HPDE6-E6E7 (cell line): Measurements from ENCODE around the gene EVA1A.

Source experiments
- DNase-seq: peaks from one replicate; pipeline ENCODE4 v3.0.0; 2011; ENCODE audit warnings: missing footprints; ENCODE audit errors: extremely low spot score

Gene EVA1A

DNA sequence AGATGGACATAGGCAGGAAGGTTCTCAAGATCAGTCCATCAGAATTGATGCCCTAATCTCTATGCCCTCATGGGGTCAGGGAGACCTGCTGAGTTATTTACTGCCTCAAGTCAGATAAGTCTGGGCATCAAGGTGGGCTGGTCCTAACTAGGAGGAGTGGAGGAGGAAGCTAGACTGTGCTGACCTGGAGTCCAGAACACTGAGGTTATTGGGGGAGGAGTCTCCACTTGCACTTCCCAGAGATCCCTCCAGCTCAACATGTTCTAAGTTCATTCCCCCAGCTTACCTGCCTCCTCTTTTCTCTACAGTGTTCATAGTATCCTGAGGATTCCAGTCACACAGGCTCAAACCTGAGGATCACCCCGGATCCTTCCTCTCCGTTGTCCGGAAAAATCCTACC is 19.3 kb downstream of the EVA1A start:
- no peak for DNase-seq

DNA sequence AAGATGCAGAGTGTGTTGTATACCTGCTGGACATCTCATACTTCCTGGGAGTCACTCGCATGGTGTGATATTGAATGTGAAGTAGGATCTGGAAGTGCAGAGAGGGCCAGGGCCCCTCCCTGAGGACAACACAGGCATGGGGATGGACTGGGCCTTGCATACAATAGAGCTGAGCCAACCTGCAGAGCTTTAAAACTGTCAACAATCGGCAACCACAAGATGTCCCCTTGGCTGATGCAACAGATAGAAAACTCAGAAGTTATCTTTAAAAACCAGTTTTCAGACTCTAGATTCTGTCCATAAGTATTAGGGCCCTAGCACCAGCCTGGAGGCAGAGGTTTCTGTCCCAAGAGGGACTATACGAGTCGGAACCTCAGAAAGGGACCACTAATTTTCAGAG is 19.7 kb downstream of the EVA1A start:
- DNase-seq = no peak

DNA sequence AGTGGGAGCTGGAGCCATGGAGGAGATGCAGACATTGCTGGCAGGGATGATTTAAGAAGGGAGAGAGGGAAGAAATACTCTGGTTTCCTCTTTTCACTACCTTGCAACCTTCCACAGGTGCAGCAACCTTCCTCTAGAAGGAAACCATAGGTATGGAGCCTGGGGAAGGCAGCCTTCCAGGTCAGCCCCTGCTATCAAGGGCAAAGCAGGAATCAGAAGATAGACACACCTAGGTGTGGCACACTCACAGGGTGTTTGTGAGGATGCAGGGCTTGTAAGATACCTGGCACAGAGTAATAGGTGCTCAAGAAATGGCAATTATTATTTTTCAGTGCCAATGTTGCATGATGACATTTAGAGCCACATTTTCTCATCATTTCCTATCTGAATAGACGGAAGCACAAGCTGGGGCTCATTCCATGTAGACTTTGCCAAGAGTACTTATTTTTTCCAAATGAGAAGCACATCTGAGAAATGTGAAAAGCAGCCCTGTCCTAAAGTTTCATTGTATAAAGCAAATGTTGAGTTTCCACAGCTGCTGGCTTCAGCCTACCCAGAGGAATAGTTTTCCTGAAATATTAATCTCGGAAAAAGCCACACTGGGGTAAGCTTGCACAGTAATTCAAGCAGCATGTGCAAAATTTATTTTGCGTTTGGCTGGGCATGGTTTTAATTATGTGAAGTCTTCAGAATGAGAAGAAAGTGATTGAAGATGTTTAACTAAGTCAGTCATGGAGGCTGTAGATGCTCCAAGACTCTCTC is 20.6 kb downstream of the EVA1A start:
- no peak for DNase-seq

GRCh38 chr2:75538521-75539490 is 21.9 kb downstream of the EVA1A start:
- no peak for DNase-seq

DNA sequence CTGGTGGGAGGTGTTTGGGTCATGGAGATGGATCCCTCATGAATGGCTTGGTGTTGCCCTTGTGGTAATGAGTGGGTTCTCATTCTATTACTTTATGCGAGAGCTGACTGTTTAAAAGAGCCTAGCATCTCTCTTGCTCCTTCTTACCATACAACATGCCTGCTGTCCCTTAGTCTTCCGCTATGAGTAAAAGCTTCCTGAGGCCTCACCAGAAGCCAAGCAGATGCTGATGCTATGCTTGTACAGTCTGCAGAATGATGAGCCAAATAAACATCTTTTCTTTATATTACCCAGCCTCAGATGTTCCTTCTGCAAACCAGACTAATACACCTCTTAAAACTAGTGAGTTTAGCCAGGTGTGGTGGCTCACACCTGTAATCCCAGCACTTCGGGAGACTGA is 23.1 kb downstream of the EVA1A start:
- no peak for DNase-seq

DNA sequence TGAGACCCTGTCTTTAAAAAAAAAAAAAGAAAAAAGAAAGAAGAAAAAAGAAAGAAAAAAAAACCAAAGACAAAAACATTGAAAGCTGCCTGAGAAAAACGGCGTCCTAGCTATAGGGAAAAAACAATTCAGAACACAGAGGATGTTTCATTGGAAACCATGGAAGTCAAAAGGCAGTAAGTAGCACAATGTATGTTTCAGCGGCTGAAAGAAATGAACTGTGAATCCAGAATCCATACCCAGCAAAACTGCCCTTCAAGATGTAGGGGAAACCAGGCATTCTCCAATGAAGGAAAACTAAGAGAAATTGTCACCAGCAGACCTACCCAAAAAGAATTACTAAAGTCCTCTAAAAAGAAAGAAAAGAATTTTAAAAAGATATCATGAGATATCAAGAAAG is 27.6 kb downstream of the EVA1A start:
- no peak for DNase-seq

DNA sequence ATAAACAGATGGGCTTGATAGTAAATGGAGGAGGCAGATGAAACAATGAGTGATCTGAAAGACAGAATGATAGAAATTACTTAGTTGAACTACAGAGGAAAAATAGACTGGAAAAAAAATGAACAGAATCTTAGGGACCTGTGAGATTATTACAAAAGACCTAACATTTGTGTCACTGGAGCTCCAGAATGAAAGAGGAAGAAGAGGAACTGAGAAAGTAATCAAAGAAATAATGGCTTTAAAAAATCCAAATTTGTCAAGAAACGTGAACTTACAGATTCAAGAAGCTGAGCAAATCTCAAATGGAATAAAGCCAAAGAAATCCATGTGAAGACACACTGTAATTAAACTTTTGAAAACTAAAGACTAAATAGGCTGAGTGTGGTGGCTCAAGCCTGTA is 28.3 kb downstream of the EVA1A start:
- no peak for DNase-seq

DNA sequence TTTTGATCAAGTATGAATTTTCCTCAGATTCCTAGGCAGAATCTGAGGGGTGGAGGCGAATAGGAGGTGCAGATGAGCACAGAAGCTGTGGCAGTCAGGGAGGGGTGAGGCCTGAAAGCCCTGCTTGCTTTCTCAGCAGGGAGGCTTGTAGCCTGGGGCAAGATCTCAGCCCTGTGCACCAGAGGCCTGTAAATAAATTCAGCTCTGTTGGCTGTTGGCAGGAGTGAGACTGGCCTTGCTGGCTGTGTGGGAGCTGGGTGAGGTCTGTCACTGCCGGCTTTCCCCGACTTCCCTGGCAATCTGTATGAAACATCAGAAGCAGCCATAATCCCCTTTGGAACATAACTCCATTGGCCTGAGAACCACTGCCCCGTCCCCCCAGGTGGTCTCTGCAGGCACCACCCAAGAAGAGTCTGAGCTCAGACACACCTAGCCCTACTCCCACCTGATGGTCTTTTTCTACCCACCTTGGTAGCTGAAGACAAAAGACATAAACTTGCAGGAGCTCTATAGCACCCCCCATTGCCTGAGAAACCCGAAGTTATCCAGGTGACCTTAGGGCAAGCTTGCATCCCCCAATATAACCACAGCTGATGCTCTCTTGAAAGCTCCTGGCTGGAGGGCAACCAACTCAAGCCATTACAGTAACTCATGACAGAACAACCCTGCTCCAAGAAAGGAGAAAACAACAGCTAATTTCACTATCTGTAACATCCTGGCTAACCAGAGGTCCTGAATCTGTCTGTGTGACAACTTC is 32.3 kb downstream of the EVA1A start:
- no peak for DNase-seq

DNA sequence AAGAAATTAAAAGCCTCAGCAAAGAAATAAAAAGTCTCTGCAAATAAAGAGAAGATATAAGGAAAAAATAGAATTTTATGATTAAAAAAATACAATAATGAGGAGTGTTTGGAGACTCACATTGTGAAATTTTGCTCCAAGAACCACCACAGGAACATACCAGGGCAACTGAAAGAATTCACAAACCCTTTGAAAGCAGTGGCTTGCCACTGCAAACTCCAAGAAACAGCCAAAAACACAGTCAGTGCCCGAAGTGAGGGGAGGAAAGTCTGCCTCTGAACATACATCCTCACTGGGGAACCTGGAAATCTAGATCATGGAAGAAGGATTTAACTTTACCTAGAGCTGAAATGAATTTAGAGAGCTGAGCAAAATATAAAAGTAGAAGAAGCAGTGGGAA is 33.1 kb downstream of the EVA1A start:
- DNase-seq = no peak

DNA sequence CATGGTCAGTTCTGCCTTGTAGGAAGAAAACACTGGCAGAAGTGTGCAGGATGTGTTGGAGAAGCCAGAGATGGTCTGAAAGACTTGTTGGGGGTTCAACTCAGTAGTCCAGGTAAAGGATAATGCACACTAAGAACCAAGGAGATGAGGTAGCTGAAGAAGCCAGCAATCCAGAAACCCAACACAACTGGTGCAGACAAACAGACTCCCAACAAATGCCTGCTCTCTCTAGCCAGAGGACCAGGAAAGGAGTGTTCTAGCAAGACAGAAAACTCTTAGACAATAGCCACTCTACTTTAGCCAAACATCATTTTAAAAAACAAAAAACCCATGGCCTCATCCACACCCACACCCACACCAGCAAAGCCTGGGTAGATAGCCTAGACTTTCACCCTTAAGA is 33.9 kb downstream of the EVA1A start:
- no peak for DNase-seq

DNA sequence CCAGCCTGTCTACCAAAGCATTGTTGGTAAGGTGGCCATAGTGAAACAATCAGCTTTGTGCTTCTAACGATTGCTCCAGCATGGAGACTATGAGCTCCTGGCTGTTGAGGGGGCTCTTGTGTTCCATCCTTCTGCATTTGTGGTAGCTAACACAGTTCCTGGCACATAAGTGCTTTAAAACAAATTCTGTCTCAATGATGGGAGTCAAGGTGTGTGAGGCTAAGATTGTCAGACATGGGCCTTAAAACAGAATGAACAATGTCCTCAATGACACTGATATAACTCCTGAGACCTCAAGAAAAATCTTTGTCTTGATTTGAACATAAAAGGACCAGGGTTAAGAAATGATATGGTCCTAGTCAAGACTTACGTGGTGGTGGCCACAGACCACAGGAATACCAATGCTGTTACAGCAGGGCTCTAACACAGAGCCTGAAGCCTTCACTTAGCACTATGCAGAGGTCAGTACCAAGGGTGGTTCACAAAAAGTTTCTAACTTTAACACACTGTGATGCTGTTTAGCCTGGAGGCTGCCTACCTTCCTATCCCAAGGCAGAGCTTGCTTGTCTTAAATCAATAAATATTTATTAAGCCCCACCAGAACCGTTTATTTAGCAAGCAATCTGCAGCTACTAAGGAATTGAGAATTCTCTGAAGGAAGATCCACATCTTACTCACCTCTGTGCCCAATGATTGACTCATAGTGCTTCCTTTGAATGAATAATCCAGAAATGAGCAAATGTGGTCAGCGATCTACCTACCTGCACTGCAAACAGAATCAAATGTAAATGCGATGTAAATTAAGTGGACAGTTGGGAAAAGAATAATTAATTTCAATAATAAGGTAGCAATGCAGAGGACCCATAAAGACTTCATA is 35.1 kb downstream of the EVA1A start:
- peak; percentile 72 for DNase-seq

DNA sequence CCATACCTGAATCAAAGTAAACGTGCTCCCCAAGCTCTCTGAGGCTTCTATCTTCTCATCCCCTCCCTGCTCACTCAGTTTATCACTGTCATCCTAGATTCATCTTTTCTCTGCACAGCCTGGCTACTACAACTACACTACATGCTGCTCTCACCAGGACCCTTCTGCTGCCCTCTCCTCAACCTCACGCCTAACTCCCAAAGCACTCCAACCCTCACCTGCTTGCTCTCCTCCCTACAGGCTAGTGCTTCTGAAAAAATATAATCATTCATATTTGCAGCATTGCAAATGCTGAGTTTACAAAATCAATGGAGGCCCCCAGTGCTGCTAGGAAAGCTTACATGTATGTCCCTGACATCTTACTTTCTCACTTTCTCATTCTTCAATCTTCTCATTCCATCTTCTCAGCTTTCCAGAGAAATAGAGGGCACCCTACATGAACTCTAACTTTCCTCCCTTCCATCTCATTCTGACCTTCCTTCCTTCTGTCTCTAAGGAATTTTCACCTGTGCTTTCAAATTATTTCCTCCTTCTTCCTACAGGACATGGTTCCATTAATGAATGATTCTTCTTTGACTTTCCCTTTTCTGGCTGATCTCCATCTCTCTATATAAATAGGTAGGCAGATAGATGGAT is 36.3 kb downstream of the EVA1A start:
- DNase-seq = no peak

- peak; percentile 78 for DNase-seq
Observed at GRCh38 chr2:75523313-75524275, 37.1 kb downstream of the EVA1A start.

DNA sequence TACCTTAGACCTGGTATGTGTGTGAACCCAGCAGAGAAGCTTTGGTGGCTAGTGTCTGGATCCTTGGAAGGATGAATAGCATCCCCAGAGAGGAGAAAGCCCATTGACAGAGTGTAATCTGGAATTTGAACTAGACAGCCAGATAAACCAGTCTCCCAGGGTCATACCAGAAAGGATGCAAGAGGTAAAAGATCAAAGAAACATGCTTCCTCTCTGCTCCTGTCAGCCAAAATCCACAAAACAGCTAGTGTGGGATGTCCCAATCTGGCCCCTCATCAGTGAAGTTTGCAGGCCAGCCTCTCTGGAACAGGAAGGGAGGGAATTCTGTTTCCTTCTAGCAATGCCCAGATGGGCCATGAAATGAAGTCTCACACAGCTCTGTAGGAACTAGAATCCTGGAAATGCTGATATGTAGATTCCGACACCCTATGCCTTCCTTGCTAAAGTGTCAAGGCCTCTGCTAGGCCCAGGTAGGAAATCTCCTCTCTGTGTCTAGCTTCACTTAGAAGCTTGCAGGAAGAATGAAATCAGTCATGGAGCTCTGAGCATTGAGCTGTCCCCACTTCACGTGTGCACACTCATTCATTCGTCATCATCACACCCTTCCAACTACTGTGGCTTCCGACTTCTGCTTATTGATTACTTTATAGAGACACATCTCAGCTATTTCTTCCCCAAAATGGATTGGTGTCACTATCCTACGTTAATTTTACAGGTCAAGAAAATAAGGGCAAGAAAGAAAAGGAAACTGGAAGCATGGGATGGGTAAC is 38.0 kb downstream of the EVA1A start:
- no peak for DNase-seq

DNA sequence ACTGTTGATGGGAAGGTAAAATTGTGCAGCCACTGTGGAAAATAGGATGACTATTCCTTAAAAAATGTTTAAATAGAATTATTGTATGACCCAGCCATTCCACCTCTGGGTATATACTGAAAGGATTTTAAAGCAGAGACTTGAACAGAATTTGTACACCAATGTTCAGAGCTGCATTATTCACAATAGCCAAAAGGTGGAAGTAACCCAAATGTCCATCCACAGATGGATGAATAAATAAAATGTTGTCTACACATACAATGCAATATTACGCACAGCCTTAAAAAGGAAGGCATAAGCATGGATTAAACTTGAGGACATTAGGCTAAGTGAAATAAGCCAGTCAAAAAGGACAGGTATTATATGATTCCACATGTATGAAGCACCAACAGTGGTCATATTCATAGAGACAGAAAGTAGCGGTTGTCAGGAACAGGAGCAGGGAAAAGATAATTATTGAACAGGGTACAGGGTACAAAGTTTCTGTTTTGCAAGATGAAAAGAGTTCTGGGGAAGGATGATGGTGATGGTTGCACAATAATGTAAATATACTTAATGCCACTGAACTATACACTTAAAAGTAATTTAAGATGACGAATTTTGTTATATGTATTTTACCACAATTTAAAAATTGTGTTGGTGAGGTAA is 39.4 kb downstream of the EVA1A start:
- no peak for DNase-seq

DNA sequence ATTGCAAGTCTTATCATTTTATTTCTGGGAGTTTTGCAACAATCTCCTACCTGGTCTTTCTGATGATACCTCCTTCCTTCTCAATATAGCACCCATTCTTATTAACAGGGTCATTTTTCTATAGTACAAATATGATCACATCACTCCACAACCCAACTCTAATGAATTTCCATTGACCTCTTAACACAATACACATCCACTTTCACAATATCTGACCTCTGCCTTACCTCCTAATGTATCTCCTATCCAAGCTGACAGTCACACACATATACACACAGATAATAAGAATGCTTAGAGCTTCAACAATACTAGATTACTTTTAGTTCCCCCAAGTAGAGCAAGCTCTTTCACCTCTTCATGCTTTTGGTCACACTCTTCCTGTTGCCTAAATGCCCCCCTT is 40.9 kb downstream of the EVA1A start:
- DNase-seq = no peak

GRCh38 chr2:75518638-75519465 is 41.9 kb downstream of the EVA1A start:
- DNase-seq = no peak
